Thyroid gland (tissue), 4 donors: ENCODE data around the gene FAM156A. TPM values are rescaled to one million over a fixed set of nuclear protein-coding genes. Genes with fewer than 3 reads are reported as not detected.
"Not testable (repeated sequence)": the region's sequence is repeated elsewhere in the genome, so short reads cannot be mapped to it uniquely, and the experiment has no call there.

Experiments
- DNase-seq, 2 donors: peaks; one replicate each; pipeline ENCODE4 v3.0.0-alpha.2; 2019
- H3K27ac ChIP-seq, 3 donors: fragments of 200-600 bp; sonication (generic); 1 replicate in 2 of 3; 2 replicates in 1 of 3; pipeline ENCODE4 v1.5.1; 2016 to 2019; ENCODE audit warnings: mild to moderate bottlenecking in 1 of 3, moderate library complexity in 1 of 3
- H3K27me3 ChIP-seq: fragments of 200-600 bp; sonication (generic); one replicate; pipeline ENCODE4 v1.5.1; 2019
- H3K36me3 ChIP-seq, 2 donors: fragments of 200-600 bp; sonication (generic); one replicate each; pipeline ENCODE4 v1.5.1; 2016 to 2019
- H3K4me1 ChIP-seq, 2 donors: fragments of 200-600 bp; sonication (generic); one replicate each; pipeline ENCODE4 v1.5.1; 2017 to 2019
- H3K4me3 ChIP-seq, 3 donors: fragments of 200-600 bp; sonication (generic); replicated peaks in 1 of 3; 1 replicate in 2 of 3; 2 replicates in 1 of 3; pipeline ENCODE4 v1.5.1; 2016; ENCODE audit warnings: mild to moderate bottlenecking in 1 of 3
- H3K9me3 ChIP-seq: fragments of 200-600 bp; sonication (generic); one replicate; pipeline ENCODE4 v1.5.1; 2017
- CTCF ChIP-seq, 6 experiments: fragments of 200-600 bp in 3 of 6; fragments of 450-650 bp in 3 of 6; sonication (generic) in 3 of 6; IDR thresholded peaks; one replicate each; pipeline ENCODE4 v1.5.1; 2016 to 2019; ENCODE audit warnings: antibody characterized with exemption in 6 of 6, mild to moderate bottlenecking in 2 of 6, inconsistent platforms in 1 of 6, moderate library complexity in 1 of 6
- POLR2A ChIP-seq, 2 donors: fragments of 450-650 bp; IDR thresholded peaks; one replicate each; pipeline ENCODE4 v1.6.1; 2017; ENCODE audit warnings: antibody characterized with exemption in 2 of 2, mild to moderate bottlenecking in 2 of 2, moderate library complexity in 1 of 2
- WGBS, 2 donors: methylation state at CpG; one replicate each; pipeline ENCODE4 v1.1.5; 2017; 5-methylcytosine and 5-hydroxymethylcytosine counted together
- intact Hi-C: fragments of 100-400 bp; cut with DNase I; formaldehyde crosslinking; loops from one replicate; pipeline ENCODE4 v1.15.1; 2023
- total RNA-seq, 4 donors: library from RNA; depleted of rRNA; stranded (reverse); fragments of >200 nt; gene quantifications; one replicate each; pipeline ENCODE4 v1.2.3, GENCODE V29; 2016

FAM156A gene
- total RNA-seq, 4 donors from 2014 or later, result 7.7 to 19.9 (median 11.5) TPM

DNA sequence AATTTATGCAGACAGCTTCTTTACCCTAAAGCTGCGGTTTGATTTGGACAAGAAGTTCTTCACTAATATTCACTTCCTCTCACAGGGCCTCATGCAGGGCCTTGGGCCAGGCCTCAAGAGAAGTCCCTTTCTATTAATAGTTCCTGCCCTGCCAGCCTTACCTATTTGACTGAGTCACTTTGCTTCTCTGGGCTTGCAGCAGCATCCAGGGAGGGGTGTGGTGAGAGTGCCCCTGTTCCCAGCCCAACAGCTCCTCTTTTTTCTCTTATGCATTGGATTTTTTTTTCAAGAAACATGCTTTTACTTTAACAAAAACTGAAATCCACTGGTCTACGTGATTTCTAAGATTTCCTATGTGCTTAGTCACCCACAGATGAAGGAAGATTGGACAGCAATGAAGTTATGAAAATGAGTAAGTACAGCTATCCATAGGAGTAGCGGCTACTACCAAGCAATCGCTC, 34.5 kb downstream of the FAM156A start:
- no peak for TF ChIP-seq CTCF (IDR thresholded peaks at IDR 0.05)
- no peak for TF ChIP-seq POLR2A (IDR thresholded peaks at IDR 0.05)
- H3K4me1 ChIP-seq, result no peaks in the 10 kb centered on the region
- WGBS, 2 donors, result 37 to 64% methylated on average over 4 of the region's 4 CpGs
- no peaks in the 10 kb centered on the region for H3K36me3 ChIP-seq
- intact Hi-C loops, result no loop called here
- no peak overlapping the region for H3K4me3 ChIP-seq
- no peaks in the 10 kb centered on the region for H3K9me3 ChIP-seq
- peak; percentile 40 to 47 for DNase-seq
- no peak overlapping the region for H3K27ac ChIP-seq
- no peaks in the 10 kb centered on the region for H3K27me3 ChIP-seq

GRCh38 chrX:52914704-52915103, 43.6 kb downstream of the FAM156A start:
- DNase-seq, H3K4me1 ChIP-seq, H3K9me3 ChIP-seq, H3K27me3 ChIP-seq, intact Hi-C loops, H3K36me3 ChIP-seq, H3K4me3 ChIP-seq, H3K27ac ChIP-seq: not testable (repeated sequence)
- WGBS, 2 donors, result no CpG with 5 or more reads among the region's 3 CpGs

DNA sequence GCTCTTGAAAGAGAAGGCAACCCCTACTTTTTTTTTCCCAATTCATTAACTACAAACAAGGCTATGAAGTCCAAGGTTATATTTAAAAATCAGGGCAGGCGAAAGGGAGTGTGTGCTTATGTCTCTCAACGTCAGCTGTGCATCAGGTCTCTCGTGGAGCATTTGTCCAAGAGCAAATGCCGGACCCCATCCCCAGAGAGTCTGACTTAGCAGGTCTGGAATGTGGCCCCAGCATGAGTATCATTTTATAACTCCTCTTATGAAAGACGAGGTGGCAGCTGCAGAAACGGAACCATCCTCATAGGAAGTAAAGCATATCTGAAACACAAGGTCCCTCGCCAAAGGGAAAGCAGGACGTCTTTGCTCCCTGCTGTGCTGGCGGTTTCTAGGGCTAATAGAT, 44.6 kb downstream of the FAM156A start:
- no CpG with 5 or more reads among the region's 9 CpGs for WGBS, 2 donors
- DNase-seq, intact Hi-C loops, H3K27me3 ChIP-seq, H3K36me3 ChIP-seq, H3K27ac ChIP-seq, H3K9me3 ChIP-seq, H3K4me1 ChIP-seq, H3K4me3 ChIP-seq: not testable (repeated sequence)

DNA sequence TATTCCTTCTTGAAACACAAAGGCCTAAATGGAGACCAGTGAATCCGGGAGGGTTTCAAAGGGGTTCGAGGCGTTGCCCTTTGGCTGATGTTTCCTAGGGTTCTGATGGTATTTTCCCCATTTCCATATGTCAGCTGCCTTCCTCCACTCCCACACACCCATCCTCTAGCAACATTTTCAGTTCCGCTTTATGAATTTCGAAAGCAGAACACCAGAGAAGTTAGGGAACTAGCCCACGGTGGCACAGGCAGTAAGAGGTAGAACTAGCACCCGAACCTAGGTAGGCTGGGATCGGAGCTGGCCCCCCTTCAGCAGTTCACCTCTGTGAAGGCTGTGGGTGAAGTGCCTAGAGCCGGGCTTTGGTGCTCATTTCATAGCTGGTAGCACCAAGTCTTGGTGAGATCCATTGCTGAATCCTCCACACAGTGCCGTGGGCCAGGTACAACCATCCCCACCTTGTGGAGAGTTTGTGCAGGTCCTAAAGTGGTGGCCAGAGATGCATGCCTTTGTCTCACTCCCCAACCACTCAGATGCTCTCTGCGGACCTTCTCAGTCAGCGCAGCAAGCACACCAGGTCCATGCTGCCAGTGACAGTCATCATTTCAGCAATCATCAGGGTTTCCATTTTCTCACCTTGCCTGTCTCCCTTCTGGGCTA, 48.9 kb downstream of the FAM156A start:
- DNase-seq, H3K36me3 ChIP-seq, H3K4me1 ChIP-seq, H3K27ac ChIP-seq, intact Hi-C loops, H3K9me3 ChIP-seq, H3K27me3 ChIP-seq, H3K4me3 ChIP-seq: not testable (repeated sequence)
- WGBS, 2 donors, result no CpG with 5 or more reads among the region's 12 CpGs

DNA sequence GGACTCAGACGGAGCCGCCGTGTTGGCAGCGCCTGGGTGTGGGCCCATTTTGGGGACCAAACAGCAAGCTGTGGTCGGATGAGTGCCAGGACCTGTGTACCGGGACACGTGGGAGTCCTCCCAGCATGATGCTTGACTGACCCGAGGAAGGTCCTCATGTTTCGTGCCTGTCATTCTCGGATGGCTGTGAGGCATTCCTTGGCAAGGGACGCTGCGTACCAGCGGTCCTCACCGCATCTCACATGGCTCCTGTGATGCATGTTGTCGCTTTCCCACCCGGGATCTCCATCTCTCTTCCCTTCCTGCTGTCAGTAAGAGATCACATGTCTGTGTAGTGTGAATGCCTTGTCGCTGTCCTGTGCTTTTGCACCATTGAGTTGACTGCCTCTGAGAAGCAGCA, 50.4 kb downstream of the FAM156A start:
- H3K9me3 ChIP-seq, H3K27ac ChIP-seq, H3K4me3 ChIP-seq, H3K36me3 ChIP-seq, DNase-seq, H3K4me1 ChIP-seq, intact Hi-C loops, H3K27me3 ChIP-seq: not testable (repeated sequence)
- WGBS, 2 donors, result no CpG with 5 or more reads among the region's 17 CpGs

- H3K27me3 ChIP-seq, H3K36me3 ChIP-seq, H3K4me1 ChIP-seq, intact Hi-C loops, DNase-seq, H3K27ac ChIP-seq, H3K4me3 ChIP-seq, H3K9me3 ChIP-seq: not testable (repeated sequence)
- no CpG with 5 or more reads among the region's 17 CpGs for WGBS, 2 donors
Observed at GRCh38 chrX:52907137-52907536, 51.2 kb downstream of the FAM156A start.

DNA sequence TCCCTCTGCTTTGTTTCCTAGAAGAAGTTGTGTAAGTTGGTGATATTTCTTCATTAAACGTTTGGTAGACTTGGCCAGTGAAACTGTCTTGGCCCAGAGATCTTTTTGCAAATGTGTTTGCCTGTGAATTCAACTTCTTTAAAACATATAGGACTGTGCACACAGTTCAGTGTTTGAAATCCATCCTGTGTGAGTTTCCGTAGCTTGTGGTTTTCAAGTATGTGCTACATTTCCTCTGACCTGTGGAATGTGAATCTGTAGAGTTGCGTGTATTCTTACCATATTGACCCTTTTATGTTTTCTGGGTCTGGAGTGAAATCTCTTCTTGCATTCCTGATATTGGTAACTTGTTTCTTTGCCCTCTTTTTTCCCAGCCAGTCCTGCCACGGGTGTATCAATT, 52.2 kb downstream of the FAM156A start:
- H3K9me3 ChIP-seq, H3K36me3 ChIP-seq, intact Hi-C loops, H3K27me3 ChIP-seq, H3K4me1 ChIP-seq, DNase-seq, H3K27ac ChIP-seq, H3K4me3 ChIP-seq: not testable (repeated sequence)
- no CpG with 5 or more reads among the region's 4 CpGs for WGBS, 2 donors

DNA sequence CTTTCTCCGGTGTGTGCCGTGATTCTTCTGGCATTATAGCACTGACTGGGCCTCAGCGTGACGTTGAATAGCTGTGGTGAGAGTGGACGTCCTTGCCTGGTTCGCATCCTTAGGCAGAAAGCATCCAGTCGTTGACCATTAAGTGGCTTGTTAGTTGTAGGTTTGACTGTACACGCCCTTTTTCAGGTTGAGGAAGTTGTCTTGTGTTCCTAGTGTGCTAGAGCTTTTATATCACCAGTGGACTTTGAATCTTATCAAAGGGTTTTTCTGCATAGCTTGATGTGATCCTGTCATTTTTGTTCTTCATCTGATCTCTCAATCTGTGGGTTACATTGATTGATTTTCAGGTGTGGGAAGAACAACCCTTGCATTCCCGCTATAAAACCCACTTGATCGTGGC, 52.8 kb downstream of the FAM156A start:
- intact Hi-C loops, H3K4me1 ChIP-seq, H3K9me3 ChIP-seq, H3K27ac ChIP-seq, DNase-seq, H3K4me3 ChIP-seq, H3K36me3 ChIP-seq, H3K27me3 ChIP-seq: not testable (repeated sequence)
- no CpG with 5 or more reads among the region's 10 CpGs for WGBS, 2 donors

Other genes with a start within 250 kb of the FAM156A start
- 1 to 10 TPM in 1 of 4 donors, under 1 TPM in 1, not detected in 2; 0.94 to 3.5 TPM for gene SSX2B, start 207.3 kb downstream of the FAM156A start, total RNA-seq
- gene SPANXN5, start 161.1 kb downstream of the FAM156A start, total RNA-seq, result not detected
- gene XAGE5, start 147.2 kb downstream of the FAM156A start, total RNA-seq, result not detected
- not detected for gene XAGE3, start 90.4 kb downstream of the FAM156A start, total RNA-seq
- gene FAM156B, start 61.2 kb downstream of the FAM156A start, total RNA-seq, result 10 to 100 TPM; 15.3 to 31.4 (median 21.4) TPM
- 1 to 10 TPM in 2 of 4 donors, under 1 TPM in 2; 0.78 to 1.3 (median 1.1) TPM for gene GPR173, start 90.3 kb upstream of the FAM156A start, total RNA-seq
- gene TSPYL2, start 123.8 kb upstream of the FAM156A start, total RNA-seq, result 10 to 100 TPM; 30.9 to 83.1 (median 49.1) TPM
- gene KANTR, start 135.6 kb upstream of the FAM156A start, total RNA-seq, result 10 to 100 TPM; 15.5 to 41.5 (median 21.8) TPM